Muscle of leg (tissue), 16 donors: ENCODE data around the gene PHF11. TPM values are rescaled to one million over a fixed set of nuclear protein-coding genes. Genes with fewer than 3 reads are reported as not detected.

Experiments
- DNase-seq: peaks from one replicate; pipeline ENCODE4 v3.0.0; 2013
- H3K27ac ChIP-seq: one replicate; pipeline ENCODE4 v1.5.1; 2013; ENCODE audit warnings: mild to moderate bottlenecking, low read length, control low read depth
- H3K27me3 ChIP-seq: one replicate; pipeline ENCODE4 v1.6.1; 2013; ENCODE audit warnings: low read length; ENCODE audit not compliant: control insufficient read depth, insufficient read depth
- H3K36me3 ChIP-seq: one replicate; pipeline ENCODE4 v1.6.1; 2013; ENCODE audit warnings: low read length; ENCODE audit not compliant: control insufficient read depth, insufficient read depth
- H3K4me1 ChIP-seq: one replicate; pipeline ENCODE4 v1.6.1; 2013; ENCODE audit warnings: low read length; ENCODE audit not compliant: control insufficient read depth, insufficient read depth
- H3K4me3 ChIP-seq: one replicate; pipeline ENCODE4 v1.5.1; 2013; ENCODE audit warnings: low read length, control low read depth
- H3K9me3 ChIP-seq: replicated peaks from 2 replicates; pipeline ENCODE4 v1.6.1; 2013; ENCODE audit warnings: low read depth, low read length; ENCODE audit not compliant: control insufficient read depth
- WGBS: methylation state at CpG from one replicate; pipeline ENCODE4 v1.1.5; 2013; ENCODE audit warnings: missing lambda C conversion rate; ENCODE audit not compliant: insufficient coverage; 5-methylcytosine and 5-hydroxymethylcytosine counted together
- long read RNA-seq, 11 donors: transcript quantifications; one replicate each; lab custom pipeline, GENCODE V29; 2026
- polyA plus RNA-seq, 8 donors: library from polyadenylated mRNA; unstranded; fragments of 120-200 nt; gene quantifications; one replicate each; pipeline versions ENCODE4 v1.2.1 to v1.2.3, GENCODE V29; 2013; ENCODE audit warnings: inconsistent platforms in 1 of 8, low replicate concordance in 1 of 8; ENCODE audit not compliant: insufficient read length in 8 of 8, insufficient read depth in 1 of 8
- total RNA-seq: library from RNA; stranded (reverse); fragments of 120-200 nt; gene quantifications from one replicate; pipeline ENCODE4 v1.2.4, GENCODE V29; 2013

PHF11 gene
- total RNA-seq (15.6 TPM), polyA plus RNA-seq (10 to 100 TPM; 13.7 to 26.7 (median 19.2) TPM)
- long read RNA-seq, donor 1, partial matches to known transcripts = 0 of 1 reads
- long read RNA-seq, donor 1, other reads (novel, unspliced or antisense) = 0 of 1 reads
- long read RNA-seq, donor 2 = 0 reads
- long read RNA-seq, donor 3, partial matches to known transcripts = 0 of 3 reads
- long read RNA-seq, donor 3, other reads (novel, unspliced or antisense) = 0 of 3 reads
- long read RNA-seq, donor 4 = 0 reads
- long read RNA-seq, donor 5, transcript PHF11-202 (10 exons, 1,359 nt) = major isoform, 5 of 7 reads
- long read RNA-seq, donor 5, partial matches to known transcripts = 0 of 7 reads
- long read RNA-seq, donor 5, other reads (novel, unspliced or antisense) = 0 of 7 reads
- long read RNA-seq, donor 6, partial matches to known transcripts = 0 of 2 reads
- long read RNA-seq, donor 6, other reads (novel, unspliced or antisense) = 0 of 2 reads
- long read RNA-seq, donor 7, transcript PHF11-202 (10 exons, 1,359 nt) = major isoform, 5 of 7 reads
- long read RNA-seq, donor 7, partial matches to known transcripts = 0 of 7 reads
- long read RNA-seq, donor 7, other reads (novel, unspliced or antisense) = 0 of 7 reads
- long read RNA-seq, donor 8, partial matches to known transcripts = 0 of 2 reads
- long read RNA-seq, donor 8, other reads (novel, unspliced or antisense) = 0 of 2 reads
- long read RNA-seq, donor 9, partial matches to known transcripts = 0 of 1 reads
- long read RNA-seq, donor 9, other reads (novel, unspliced or antisense) = 0 of 1 reads
- long read RNA-seq, donor 10, partial matches to known transcripts = 0 of 5 reads
- long read RNA-seq, donor 10, other reads (novel, unspliced or antisense) = 0 of 5 reads
- long read RNA-seq, donor 11, partial matches to known transcripts = 0 of 3 reads
- long read RNA-seq, donor 11, other reads (novel, unspliced or antisense) = 0 of 3 reads

GRCh38 chr13:49495783-49496762 lies at the start of gene PHF11:
PHF11 (plus strand) TSS chr13:49495953; CDS start chr13:49496002, 49 bp downstream.
- peaks cover 5% of the 10 kb centered on the region for H3K4me1 ChIP-seq
- DNase-seq = peak; percentile 89

DNA sequence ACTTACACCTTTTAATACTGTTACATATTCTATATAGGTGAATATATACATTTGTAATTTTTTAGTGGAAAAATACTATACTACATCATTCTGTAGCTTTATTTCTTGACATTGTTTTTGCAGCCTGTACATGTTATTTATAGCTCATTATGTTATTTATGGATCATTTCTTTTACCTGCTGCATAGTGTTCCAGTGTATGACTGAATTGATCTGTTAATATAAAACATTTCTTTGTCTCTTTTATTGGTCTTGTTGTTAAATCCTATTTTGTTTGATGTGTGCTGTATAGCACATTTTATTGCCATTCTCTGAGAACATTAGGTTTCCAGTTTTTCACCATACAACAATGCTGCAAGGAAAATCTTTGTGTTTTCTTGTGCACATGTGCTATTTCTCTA lies 49.3 kb upstream of the PHF11 start:
- Histone ChIP-seq H3K27ac (no peak overlapping the region), H3K4me1 (peaks cover 5% of the 10 kb centered on the region), H3K9me3 (no peaks in the 10 kb centered on the region), H3K36me3 (no peaks in the 10 kb centered on the region), H3K27me3 (no peaks in the 10 kb centered on the region), H3K4me3 (no peak overlapping the region)
- DNase-seq = no peak

More at GRCh38 chr13:49495783-49496762, at the start of gene PHF11:
- WGBS = 3% methylated on average over 45 of the region's 71 CpGs
- H3K27ac ChIP-seq = peak within 1 kb of the TSS; percentile 97
- H3K36me3 ChIP-seq = peaks cover 7% of the 10 kb centered on the region
- no peaks in the 10 kb centered on the region for H3K27me3 ChIP-seq
- H3K4me3 ChIP-seq = peak within 1 kb of the TSS; percentile 66
- no peaks in the 10 kb centered on the region for H3K9me3 ChIP-seq

GRCh38 chr13:49448753-49449152 lies 47.0 kb upstream of the PHF11 start:
- no peaks in the 10 kb centered on the region for H3K27me3 ChIP-seq
- H3K27ac ChIP-seq = no peak overlapping the region
- no peaks in the 10 kb centered on the region for H3K36me3 ChIP-seq
- peaks cover 5% of the 10 kb centered on the region for H3K4me1 ChIP-seq
- WGBS = no CpG with 5 or more reads among the region's 2 CpGs
- H3K9me3 ChIP-seq = no peaks in the 10 kb centered on the region
- H3K4me3 ChIP-seq = no peak overlapping the region
- no peak for DNase-seq

DNA sequence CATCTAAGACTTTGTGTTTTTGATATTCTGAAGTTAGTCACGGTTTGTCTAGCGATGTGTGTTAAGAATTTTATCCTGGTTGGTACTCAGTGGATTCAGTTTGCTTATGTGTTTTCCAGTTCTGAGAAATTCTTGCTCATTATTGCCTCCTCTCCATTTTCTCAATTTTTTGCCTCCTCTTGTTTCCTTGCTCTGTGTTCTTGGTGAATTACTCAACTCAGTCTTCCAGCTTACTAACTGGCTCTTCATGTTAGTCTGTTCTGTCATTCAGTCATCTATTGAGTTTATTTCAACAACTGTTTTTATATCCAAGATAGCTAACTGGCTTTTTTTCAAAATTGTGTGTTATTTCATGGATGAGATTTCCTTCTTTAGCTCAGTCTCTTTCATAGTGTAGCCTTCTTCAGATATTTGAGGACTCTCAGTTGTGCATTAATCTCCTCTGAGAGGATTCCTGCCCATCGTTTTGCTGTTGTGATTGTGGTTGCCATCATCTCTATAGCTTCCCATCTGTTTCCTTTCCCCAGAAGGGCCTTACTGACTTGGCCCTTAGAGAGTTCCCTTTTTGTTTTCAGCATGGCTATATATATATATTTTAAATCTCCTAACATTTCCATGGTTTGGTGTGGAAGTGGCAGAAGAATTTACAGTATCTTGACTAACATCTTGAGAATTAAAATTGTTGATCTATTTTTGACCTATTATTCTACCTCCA lies 45.5 kb upstream of the PHF11 start:
- no peaks in the 10 kb centered on the region for H3K9me3 ChIP-seq
- H3K4me3 ChIP-seq = no peak overlapping the region
- DNase-seq = no peak
- WGBS = no CpG with 5 or more reads among the region's 3 CpGs
- H3K4me1 ChIP-seq = no peaks in the 10 kb centered on the region
- no peak overlapping the region for H3K27ac ChIP-seq
- H3K36me3 ChIP-seq = no peaks in the 10 kb centered on the region
- H3K27me3 ChIP-seq = no peaks in the 10 kb centered on the region

- no peaks in the 10 kb centered on the region for H3K27me3 ChIP-seq
- no peak overlapping the region for H3K4me3 ChIP-seq
- no peaks in the 10 kb centered on the region for H3K36me3 ChIP-seq
- no peak for DNase-seq
- no CpG with 5 or more reads among the region's 8 CpGs for WGBS
- H3K4me1 ChIP-seq = no peaks in the 10 kb centered on the region
- H3K9me3 ChIP-seq = no peaks in the 10 kb centered on the region
- no peak overlapping the region for H3K27ac ChIP-seq
Measured at GRCh38 chr13:49452725-49453457, 42.9 kb upstream of the PHF11 start.

- Histone ChIP-seq H3K9me3 (no peaks in the 10 kb centered on the region), H3K27me3 (no peaks in the 10 kb centered on the region), H3K36me3 (no peaks in the 10 kb centered on the region), H3K27ac (no peak overlapping the region), H3K4me1 (no peaks in the 10 kb centered on the region), H3K4me3 (no peak overlapping the region)
- 93% methylated on average over 4 of the region's 7 CpGs for WGBS
- DNase-seq = no peak
Measured at GRCh38 chr13:49453465-49453864, 42.3 kb upstream of the PHF11 start.

GRCh38 chr13:49454388-49455006 lies 41.3 kb upstream of the PHF11 start:
- Histone ChIP-seq H3K4me1 (no peaks in the 10 kb centered on the region), H3K27me3 (no peaks in the 10 kb centered on the region), H3K36me3 (no peaks in the 10 kb centered on the region), H3K27ac (no peak overlapping the region), H3K9me3 (no peaks in the 10 kb centered on the region), H3K4me3 (no peak overlapping the region)
- WGBS = no CpG with 5 or more reads among the region's 4 CpGs
- DNase-seq = no peak

- Histone ChIP-seq H3K4me3 (no peak overlapping the region), H3K36me3 (no peaks in the 10 kb centered on the region), H3K27me3 (no peaks in the 10 kb centered on the region), H3K9me3 (no peaks in the 10 kb centered on the region), H3K27ac (no peak overlapping the region), H3K4me1 (no peaks in the 10 kb centered on the region)
- no peak for DNase-seq
Measured at GRCh38 chr13:49455007-49455398, 40.8 kb upstream of the PHF11 start.
